Measurements from ENCODE around the gene LHFPL6. TPM values are rescaled to one million over a fixed set of nuclear protein-coding genes. Genes with fewer than 3 reads are reported as not detected.

The LHFPL6 gene
- total RNA-seq, 2 donors from 2014 or later, result 0.53 to 2.8 TPM

- Mint-ChIP-seq H3K9me3 (peaks cover 6% of the 10 kb centered on the region), H3K4me1 (peaks cover 11% of the 10 kb centered on the region), H3K27me3 (ENCODE audit: insufficient read depth) (peaks cover 56% of the 10 kb centered on the region), H3K36me3 (ENCODE audit: low read depth) (no peaks in the 10 kb centered on the region), H3K4me3 (no peak overlapping the region), H3K27ac (no peak overlapping the region)
- no peak for TF ChIP-seq CTCF (conservative IDR thresholded peaks at IDR 0.05)
- no peak for DNase-seq
- WGBS, 2 experiments (ENCODE audit: insufficient coverage in 1 of 2, insufficient read length in 1 of 2), result 72 to 83% methylated on average over 2 to 5 of the region's 5 CpGs
- peaks cover 15% of the 10 kb centered on the region for H3K27me3 ChIP-seq (ENCODE audit: control insufficient read depth, insufficient read depth, low read length, poor library complexity, severe bottlenecking)
- no peaks in the 10 kb centered on the region for H3K36me3 ChIP-seq (ENCODE audit: control insufficient read depth, insufficient read depth, low read length)
- peaks cover 3% of the 10 kb centered on the region for H3K9me3 ChIP-seq (ENCODE audit: control insufficient read depth, low read length)
- H3K9ac ChIP-seq (ENCODE audit: extremely low read depth, low read length, poor library complexity, severe bottlenecking), result no peak overlapping the region
- no peak overlapping the region for H3K4me3 ChIP-seq (ENCODE audit: low read length)
- H3K27ac ChIP-seq (ENCODE audit: low read depth, low read length), result no peak overlapping the region
- H3K4me1 ChIP-seq (ENCODE audit: control insufficient read depth, insufficient read depth, low read length), result peaks cover 9% of the 10 kb centered on the region
Observed at GRCh38 chr13:39362652-39363381, 240.2 kb downstream of the LHFPL6 start.

- Histone ChIP-seq H3K27ac (ENCODE audit: low read depth, low read length) (no peak overlapping the region), H3K36me3 (ENCODE audit: control insufficient read depth, insufficient read depth, low read length) (no peaks in the 10 kb centered on the region), H3K4me1 (ENCODE audit: control insufficient read depth, insufficient read depth, low read length) (no peaks in the 10 kb centered on the region), H3K9ac (ENCODE audit: extremely low read depth, low read length, poor library complexity, severe bottlenecking) (no peak overlapping the region), H3K4me3 (ENCODE audit: low read length) (no peak overlapping the region), H3K9me3 (ENCODE audit: control insufficient read depth, low read length) (peaks cover 3% of the 10 kb centered on the region), H3K27me3 (ENCODE audit: control insufficient read depth, insufficient read depth, low read length, poor library complexity, severe bottlenecking) (peaks cover 10% of the 10 kb centered on the region)
- no peak for TF ChIP-seq CTCF (conservative IDR thresholded peaks at IDR 0.05)
- no peaks in the 10 kb centered on the region for H3K36me3 Mint-ChIP-seq (ENCODE audit: low read depth)
- H3K9me3 Mint-ChIP-seq, result peaks cover 6% of the 10 kb centered on the region
- peaks cover 9% of the 10 kb centered on the region for H3K4me1 Mint-ChIP-seq
- no peak overlapping the region for H3K27ac Mint-ChIP-seq
- H3K4me3 Mint-ChIP-seq, result no peak overlapping the region
- DNase-seq, result no peak
- H3K27me3 Mint-ChIP-seq (ENCODE audit: insufficient read depth), result peaks cover 65% of the 10 kb centered on the region
- 93% methylated on average over 1 of the region's 1 CpG; no CpG with 5 or more reads in 1 of the 2 experiments for WGBS, 2 experiments (ENCODE audit: insufficient coverage in 1 of 2, insufficient read length in 1 of 2)
Observed at GRCh38 chr13:39353988-39354387, 249.0 kb downstream of the LHFPL6 start.

GRCh38 chr13:39350461-39350881, 252.5 kb downstream of the LHFPL6 start:
- Mint-ChIP-seq H3K9me3 (no peaks in the 10 kb centered on the region), H3K4me3 (no peak overlapping the region), H3K36me3 (ENCODE audit: low read depth) (no peaks in the 10 kb centered on the region), H3K4me1 (peaks cover 23% of the 10 kb centered on the region), H3K27me3 (ENCODE audit: insufficient read depth) (peaks cover 66% of the 10 kb centered on the region), H3K27ac (no peak overlapping the region)
- H3K9me3 ChIP-seq (ENCODE audit: control insufficient read depth, low read length), result no peaks in the 10 kb centered on the region
- DNase-seq, result no peak
- peaks cover 11% of the 10 kb centered on the region for H3K4me1 ChIP-seq (ENCODE audit: control insufficient read depth, insufficient read depth, low read length)
- no peak overlapping the region for H3K4me3 ChIP-seq (ENCODE audit: low read length)
- no peak overlapping the region for H3K9ac ChIP-seq (ENCODE audit: extremely low read depth, low read length, poor library complexity, severe bottlenecking)
- 71% methylated on average over 3 of the region's 3 CpGs; no CpG with 5 or more reads in 1 of the 2 experiments for WGBS, 2 experiments (ENCODE audit: insufficient coverage in 1 of 2, insufficient read length in 1 of 2)
- peak overlapping the region; percentile 42 for H3K27ac ChIP-seq (ENCODE audit: low read depth, low read length)
- peaks cover 10% of the 10 kb centered on the region for H3K27me3 ChIP-seq (ENCODE audit: control insufficient read depth, insufficient read depth, low read length, poor library complexity, severe bottlenecking)
- no peaks in the 10 kb centered on the region for H3K36me3 ChIP-seq (ENCODE audit: control insufficient read depth, insufficient read depth, low read length)
- no peak for TF ChIP-seq CTCF (conservative IDR thresholded peaks at IDR 0.05)
